HCT116 (cell line): ENCODE results near the gene TWIST2. TPM values are rescaled to one million over a fixed set of nuclear protein-coding genes. Genes with fewer than 3 reads are reported as not detected.

Experiments
- ATAC-seq: fragments of 200-7000 bp; cut with Tn5 transposase; 2 replicates; pipeline ENCODE4 v1.9.1; 2020; ENCODE audit warnings: mild to moderate bottlenecking, moderate library complexity
- BruUV-seq: library from RNA; stranded (reverse); fragments of 400-500 nt; replicated peaks from 2 replicates; lab custom pipeline; 2021; lab: Mats Ljungman, UMichigan
- CTCF ChIA-PET: fragments of 300-600 bp; sonication (Branson Sonifier 250); formaldehyde crosslinking; loops from one replicate; lab custom pipeline; 2021; ENCODE audit warnings: antibody characterized with exemption; lab: Charles Lee
- POLR2A ChIA-PET: fragments of 300-600, 350-600 bp; sonication (Branson Sonifier 250); formaldehyde crosslinking; loops from one replicate; lab custom pipeline; 2021; ENCODE audit warnings: antibody characterized with exemption; lab: Charles Lee
- RAD21 ChIA-PET, 2 experiments: fragments of 300-600 bp; sonication (Branson Sonifier 250); formaldehyde crosslinking; loops; one replicate each; lab custom pipeline; 2023; ENCODE audit warnings: low total read pairs in 2 of 2; ENCODE audit not compliant: uncharacterized antibody in 2 of 2, unreplicated experiment in 2 of 2, low non-redundant PET in 1 of 2; lab: Charles Lee
- DNase-seq: peaks from one replicate; pipeline ENCODE4 v3.0.0-alpha.2; 2010; ENCODE audit warnings: low read depth, low spot score
- H2AFZ ChIP-seq: fragments of 200-600 bp; shearing (Covaris generic), sonication (generic); 2 replicates; pipeline ENCODE4 v1.6.1; 2017; ENCODE audit warnings: low read depth, mixed run types, mixed read lengths, antibody characterized with exemption, low read length; ENCODE audit not compliant: poor library complexity, severe bottlenecking
- H3K27ac ChIP-seq: 2 replicates; pipeline ENCODE4 v1.5.1; 2012; ENCODE audit warnings: low read depth, low read length
- H3K27me3 ChIP-seq: fragments of 200-600 bp; sonication (generic); 2 replicates; pipeline ENCODE4 v1.6.1; 2016; ENCODE audit warnings: mixed run types, low read length, mixed read lengths; ENCODE audit not compliant: insufficient read depth
- H3K36me3 ChIP-seq, 2 experiments: fragments of 200-500 bp in 1 of 2; fragments of 200-600 bp in 1 of 2; sonication (Bioruptor generic) in 1 of 2; sonication (generic) in 1 of 2; 2 replicates each; pipeline versions ENCODE4 v1.5.1 to v1.6.1; 2014 to 2016; ENCODE audit warnings: low read length in 2 of 2, inconsistent platforms in 1 of 2, mixed read lengths in 1 of 2, mixed run types in 1 of 2; ENCODE audit not compliant: insufficient read depth in 2 of 2, control insufficient read depth in 1 of 2
- H3K4me1 ChIP-seq, 2 experiments: fragments of 200-600 bp in 1 of 2; sonication (generic) in 1 of 2; 2 replicates each; pipeline versions ENCODE4 v1.5.1 to v1.6.1; 2012 to 2017; ENCODE audit warnings: low read length in 2 of 2, inconsistent platforms in 1 of 2, mild to moderate bottlenecking in 1 of 2, mixed read lengths in 1 of 2, mixed run types in 1 of 2, moderate library complexity in 1 of 2; ENCODE audit not compliant: insufficient read depth in 2 of 2, control insufficient read depth in 1 of 2
- H3K4me2 ChIP-seq: fragments of 200-600 bp; sonication (generic); 2 replicates; pipeline ENCODE4 v1.6.1; 2017; ENCODE audit warnings: mixed run types, low read length, mixed read lengths
- H3K4me3 ChIP-seq, 2 experiments: fragments of 200-600 bp in 1 of 2; sonication (generic) in 1 of 2; replicated peaks in 1 of 2; 2 replicates each; pipeline ENCODE4 v1.5.1; 2011 to 2016; ENCODE audit warnings: low read length in 2 of 2, control low read depth in 1 of 2, low read depth in 1 of 2, mild to moderate bottlenecking in 1 of 2, mixed read lengths in 1 of 2, mixed run types in 1 of 2
- H3K79me2 ChIP-seq: fragments of 200-600 bp; sonication (generic); 2 replicates; pipeline ENCODE4 v1.6.1; 2017; ENCODE audit warnings: mild to moderate bottlenecking, mixed run types, low read length, moderate library complexity, mixed read lengths; ENCODE audit not compliant: insufficient read depth
- H3K9ac ChIP-seq: fragments of 200-600 bp; sonication (generic); 2 replicates; pipeline ENCODE4 v1.6.1; 2016; ENCODE audit warnings: low read length, mixed read lengths
- H3K9me2 ChIP-seq: fragments of 200-600 bp; sonication (generic), shearing (Covaris generic); 2 replicates; pipeline ENCODE4 v1.6.1; 2017; ENCODE audit warnings: mixed run types, mild to moderate bottlenecking, moderate library complexity; ENCODE audit not compliant: insufficient read depth
- H3K9me3 ChIP-seq, 2 experiments: fragments of 200-500 bp in 1 of 2; fragments of 200-600 bp in 1 of 2; sonication (Bioruptor generic) in 1 of 2; sonication (generic) in 1 of 2; 2 replicates each; pipeline ENCODE4 v1.6.1; 2014 to 2017; ENCODE audit warnings: low read length in 2 of 2, mixed read lengths in 2 of 2, inconsistent platforms in 1 of 2, low read depth in 1 of 2, mild to moderate bottlenecking in 1 of 2, mixed run types in 1 of 2, moderate library complexity in 1 of 2; ENCODE audit not compliant: control insufficient read depth in 1 of 2, insufficient read depth in 1 of 2
- H4K20me1 ChIP-seq: fragments of 200-600 bp; sonication (generic), shearing (Covaris generic); 2 replicates; pipeline ENCODE4 v1.6.1; 2017; ENCODE audit warnings: mixed run types, mild to moderate bottlenecking, moderate library complexity; ENCODE audit not compliant: insufficient read depth
- ATF3 ChIP-seq: IDR thresholded peaks from 2 replicates; pipeline ENCODE4 v1.6.1; 2012
- CBX3 ChIP-seq: IDR thresholded peaks from 2 replicates; pipeline ENCODE4 v1.6.1; 2012; ENCODE audit warnings: low read depth
- CEBPB ChIP-seq: IDR thresholded peaks from 2 replicates; pipeline ENCODE4 v1.6.1; 2012; ENCODE audit warnings: low read depth
- CTCF ChIP-seq, 3 experiments: fragments of 200-600 bp in 1 of 3; sonication (generic) in 1 of 3; IDR thresholded peaks in 2 of 3; conservative IDR thresholded peaks in 1 of 3; 2 replicates each; pipeline ENCODE4 v1.5.1; 2012 to 2017; ENCODE audit warnings: low read depth in 2 of 3, low read length in 2 of 3, antibody characterized with exemption in 1 of 3, borderline replicate concordance in 1 of 3, control low read depth in 1 of 3, mild to moderate bottlenecking in 1 of 3, mixed read lengths in 1 of 3, mixed run types in 1 of 3, moderate library complexity in 1 of 3; ENCODE audit not compliant: insufficient read depth in 1 of 3
- EGR1 ChIP-seq: IDR thresholded peaks from 2 replicates; pipeline ENCODE4 v1.6.1; 2012; ENCODE audit warnings: low read depth
- ELF1 ChIP-seq: IDR thresholded peaks from 2 replicates; pipeline ENCODE4 v1.6.1; 2012; ENCODE audit warnings: low read depth, borderline replicate concordance
- EZH2 ChIP-seq: fragments of 200-600 bp; sonication (generic); IDR thresholded peaks from 2 replicates; pipeline ENCODE4 v1.6.1; 2017; ENCODE audit warnings: antibody characterized with exemption, mixed run types
- EZH2phosphoT487 ChIP-seq: fragments of 200-600 bp; IDR thresholded peaks from 2 replicates; pipeline ENCODE4 v1.6.1; 2018; ENCODE audit warnings: antibody characterized with exemption, borderline replicate concordance
- FOSL1 ChIP-seq: IDR thresholded peaks from 2 replicates; pipeline ENCODE4 v1.6.1; 2012; ENCODE audit warnings: low read depth
- JUND ChIP-seq: IDR thresholded peaks from 2 replicates; pipeline ENCODE4 v1.6.1; 2012
- POLR2A ChIP-seq: IDR thresholded peaks from 2 replicates; pipeline ENCODE4 v1.7.0; 2011; ENCODE audit warnings: borderline replicate concordance; ENCODE audit not compliant: insufficient read depth, insufficient read length; ENCODE audit errors: extremely low read depth
- POLR2AphosphoS5 ChIP-seq: IDR thresholded peaks from 2 replicates; pipeline ENCODE4 v1.6.1; 2011; ENCODE audit warnings: mild to moderate bottlenecking, low read depth, low read length, moderate library complexity
- RAD21 ChIP-seq: IDR thresholded peaks from 2 replicates; pipeline ENCODE4 v1.6.1; 2012; ENCODE audit warnings: low read depth, mild to moderate bottlenecking
- SIN3A ChIP-seq: IDR thresholded peaks from 2 replicates; pipeline ENCODE4 v1.6.1; 2012; ENCODE audit warnings: low read depth
- TCF7L2 ChIP-seq: IDR thresholded peaks from 2 replicates; pipeline ENCODE4 v1.7.0; 2011; ENCODE audit warnings: borderline replicate concordance, inconsistent platforms; ENCODE audit not compliant: insufficient read depth, insufficient read length; ENCODE audit errors: extremely low read depth
- YY1 ChIP-seq: IDR thresholded peaks from 2 replicates; pipeline ENCODE4 v1.6.1; 2011; ENCODE audit warnings: low read length, low read depth, moderate library complexity, mild to moderate bottlenecking; ENCODE audit not compliant: insufficient replicate concordance; ENCODE audit errors: extremely low read depth
- ZFX ChIP-seq: fragments of 450-650 bp; IDR thresholded peaks from 2 replicates; pipeline ENCODE4 v1.6.1; 2017
- ZNF274 ChIP-seq: fragments of 200-500 bp; sonication (Bioruptor generic); IDR thresholded peaks from 2 replicates; pipeline ENCODE4 v1.6.1; 2014; ENCODE audit warnings: mild to moderate bottlenecking, low read depth, low read length, inconsistent platforms
- intact Hi-C: fragments of 100-400 bp; cut with micrococcal nuclease; formaldehyde crosslinking; loops from 2 replicates; pipeline ENCODE4 v1.10.0; 2022
- total RNA-seq: library from RNA; stranded (reverse); gene quantifications from one replicate; pipeline ENCODE4 v1.2.1, GENCODE V29; 2021; ENCODE audit not compliant: unreplicated experiment

Gene TWIST2
- total RNA-seq, 1 experiment from 2014 or later: not detected

- intact Hi-C loops: no loop called here
- H3K27me3 ChIP-seq: no peaks in the 10 kb centered on the region
- RAD21 ChIA-PET: no interaction called here
- TF ChIP-seq POLR2AphosphoS5: no peak
- no peak for TF ChIP-seq ZNF274
- TF ChIP-seq JUND: no peak
- TF ChIP-seq CTCF (IDR thresholded peaks at IDR 0.05 in 2 of 3, conservative IDR thresholded peaks at IDR 0.05 in 1 of 3; ENCODE audit: borderline replicate concordance in 1 of 3, insufficient read depth in 1 of 3, low read depth in 2 of 3, low read length in 2 of 3): no peak
- TF ChIP-seq FOSL1: no peak
- no peak for TF ChIP-seq TCF7L2
- TF ChIP-seq SIN3A: no peak
- TF ChIP-seq ELF1: no peak
- no peak for TF ChIP-seq EZH2phosphoT487
- TF ChIP-seq EZH2: no peak
- TF ChIP-seq ATF3: no peak
- TF ChIP-seq YY1: no peak
- no peak for TF ChIP-seq CEBPB
- no peak for TF ChIP-seq POLR2A
- TF ChIP-seq RAD21: no peak
- no peak for TF ChIP-seq CBX3
- no peak for TF ChIP-seq EGR1
- no peak for TF ChIP-seq ZFX
- H3K4me3 ChIP-seq: no peak overlapping the region
- ATAC-seq (no peak), DNase-seq (no peak)
- H2AFZ ChIP-seq: no peak overlapping the region
- H3K79me2 ChIP-seq: no peaks in the 10 kb centered on the region
- no peak overlapping the region for H3K27ac ChIP-seq
- H3K9me2 ChIP-seq: no peaks in the 10 kb centered on the region
- H3K9me3 ChIP-seq: no peaks in the 10 kb centered on the region
- H3K4me1 ChIP-seq: peaks cover 5 to 26% of the 10 kb centered on the region in 2 experiments; a peak in 2 of 4 replicates
- H4K20me1 ChIP-seq: no peaks in the 10 kb centered on the region
- H3K4me2 ChIP-seq: peak overlapping the region; percentile 23
- H3K9ac ChIP-seq: no peak overlapping the region
- POLR2A ChIA-PET: no interaction called here
- CTCF ChIA-PET: no interaction called here
- no TSS peak for BruUV-seq
- H3K36me3 ChIP-seq: no peaks in the 10 kb centered on the region
Measured at GRCh38 chr2:238916176-238916874, 68.4 kb downstream of the TWIST2 start.
